ENCODE data around the gene SHKBP1.

SHKBP1 gene

GRCh38 chr19:40596608-40597328 lies 20.1 kb downstream of the SHKBP1 start:
- intact Hi-C loops (cut with DNase I): no loop called here
- peak in 2 of 42 donors; percentile 39 to 43 for DNase-seq

DNA sequence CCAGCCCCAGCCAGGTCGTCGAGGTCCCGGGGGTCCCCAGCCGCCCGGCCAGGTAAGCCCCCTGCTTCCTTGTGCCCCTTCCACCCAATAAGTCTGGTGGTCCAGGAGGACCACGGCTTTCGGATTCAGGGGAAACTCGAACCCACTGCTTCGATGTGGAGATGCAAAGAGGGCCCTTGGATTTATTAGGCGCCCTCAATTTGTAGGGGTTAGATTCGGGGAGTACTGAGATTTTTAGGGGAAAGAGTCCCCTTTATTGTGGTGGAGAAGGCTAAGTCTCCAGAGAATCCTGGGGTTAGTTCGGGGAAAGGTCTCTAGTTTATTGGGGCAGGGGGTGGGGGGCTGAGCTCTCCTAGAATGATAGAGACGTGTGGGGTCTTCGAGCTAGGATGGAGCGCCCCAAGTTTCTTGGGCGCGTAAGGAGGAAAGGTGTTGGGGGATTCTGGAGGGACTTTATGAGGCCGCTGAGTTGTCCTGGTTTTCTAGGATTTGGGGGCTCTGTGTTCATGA lies 20.7 kb downstream of the SHKBP1 start:
- DNase-seq: no peak
- intact Hi-C loops (cut with DNase I): no loop called here

DNA sequence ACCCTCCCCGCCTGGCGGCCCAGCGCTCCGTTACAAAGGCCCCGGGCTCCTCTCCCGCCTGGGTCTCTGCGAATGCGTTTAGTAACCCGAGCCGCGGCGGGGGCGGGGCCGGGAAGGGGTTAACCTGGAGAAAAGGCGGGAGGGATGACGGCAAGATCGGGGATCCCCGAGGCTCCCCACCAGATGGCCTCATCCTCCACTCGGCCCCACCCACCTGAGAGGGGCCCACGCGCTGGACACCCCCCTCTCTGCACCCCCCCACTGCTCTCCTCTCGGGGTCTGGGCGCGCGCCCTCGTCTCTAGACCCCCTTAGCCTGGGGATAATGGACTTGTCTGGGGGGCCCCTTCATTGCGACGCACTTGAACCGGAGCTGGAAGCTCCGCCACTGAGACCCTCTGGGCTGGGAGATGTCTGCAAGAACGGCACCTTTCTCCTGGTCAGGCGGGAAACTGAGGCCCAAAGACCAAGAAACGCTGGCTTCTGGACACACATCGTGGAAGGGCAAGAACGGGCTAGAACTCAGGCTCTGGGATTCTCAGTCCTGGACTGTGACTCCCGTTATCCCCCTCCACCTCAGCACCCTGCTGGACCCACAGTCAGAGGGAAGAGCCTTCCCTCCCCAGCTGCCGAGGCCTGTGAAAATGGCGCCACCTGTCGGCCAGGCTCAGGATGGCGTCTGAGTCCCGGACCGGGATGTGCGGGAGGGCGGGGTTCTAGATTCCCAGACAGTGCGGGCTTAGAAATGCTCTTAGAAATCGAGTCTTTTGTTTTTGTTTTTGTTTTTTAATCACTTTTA lies 21.6 kb downstream of the SHKBP1 start:
- intact Hi-C loops (cut with DNase I): loop anchor here (1.0 kb wide), 1 partner anchor 69 kb away; no protein-coding TSS in a partner anchor
- DNase-seq: peak; percentile 81 to 97 (median 91)

GRCh38 chr19:40598918-40599307 lies 22.2 kb downstream of the SHKBP1 start:
- intact Hi-C loops (cut with DNase I): loop anchor here (1.0 kb wide), 1 partner anchor 70 kb away; no protein-coding TSS in a partner anchor
- no peak for DNase-seq

GRCh38 chr19:40599331-40599901 lies 22.7 kb downstream of the SHKBP1 start:
- DNase-seq: no peak
- intact Hi-C loops (cut with DNase I): no loop called here

DNA sequence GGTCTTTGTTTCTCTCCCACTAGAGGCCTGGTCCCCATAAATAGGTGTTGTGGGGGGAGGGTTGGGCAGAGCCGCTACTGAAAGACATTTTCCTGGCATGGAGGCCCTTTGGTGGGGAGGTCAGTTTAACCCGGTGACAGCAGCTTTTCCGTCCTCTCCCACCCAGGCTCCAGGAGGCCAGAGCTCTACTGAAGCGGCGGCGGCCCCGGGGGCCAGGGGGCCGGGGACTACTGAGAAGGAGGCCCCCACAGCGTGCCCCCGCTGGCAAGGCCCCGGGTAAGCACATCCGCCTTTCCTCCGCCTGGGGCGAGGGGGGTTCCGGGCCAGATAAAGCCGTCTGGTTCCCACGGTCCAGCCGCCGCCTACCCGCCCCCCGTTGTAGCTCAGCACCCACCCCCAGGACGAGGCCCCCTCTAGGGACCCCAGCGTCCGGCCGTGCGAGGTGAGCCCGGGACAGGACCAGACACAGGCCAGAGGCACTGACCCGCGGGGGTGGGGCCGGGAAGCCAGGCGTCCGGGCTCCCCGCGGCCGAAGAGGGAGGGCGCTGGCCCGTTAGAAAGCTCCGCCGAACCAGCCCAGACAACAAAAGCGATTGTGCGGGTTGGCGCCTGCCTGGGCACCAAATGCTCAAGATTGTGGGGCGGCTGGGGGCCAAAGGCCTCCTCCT lies 23.4 kb downstream of the SHKBP1 start:
- intact Hi-C loops (cut with DNase I): no loop called here
- peak in 36 of 42 donors; percentile 37 to 85 (median 67) for DNase-seq

- intact Hi-C loops (cut with DNase I): no loop called here
Measured at GRCh38 chr19:40600570-40601133, 24.0 kb downstream of the SHKBP1 start.

GRCh38 chr19:40601134-40601974 lies 24.7 kb downstream of the SHKBP1 start, which contains the start of gene LTBP4:
TSS of gene LTBP4 (plus strand) at chr19:40601369. CDS start at chr19:40601388, 19 bp downstream.
- intact Hi-C loops (cut with DNase I): no loop called here
- peak in 15 of 42 donors; percentile 32 to 78 (median 54) for DNase-seq

More at GRCh38 chr19:40600570-40601133, 24.0 kb downstream of the SHKBP1 start:
- no peak for DNase-seq

DNA sequence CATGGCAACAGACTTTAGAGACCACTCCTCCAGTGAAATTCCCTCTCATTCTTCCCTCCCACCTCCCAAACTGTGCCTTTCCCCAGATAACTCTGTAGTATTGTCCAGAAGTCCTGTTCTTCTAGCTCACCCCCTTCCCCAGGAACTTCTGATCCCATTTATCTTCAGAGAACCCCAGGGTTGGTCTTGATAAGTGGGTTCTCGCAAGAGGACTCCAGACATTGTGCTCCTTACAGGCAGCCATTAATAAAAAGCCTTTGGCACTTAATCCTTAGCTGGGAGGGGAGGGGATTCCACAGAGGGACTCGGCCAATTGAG lies 26.4 kb downstream of the SHKBP1 start:
- DNase-seq: no peak
- intact Hi-C loops (cut with DNase I): no loop called here

GRCh38 chr19:40603389-40604170 lies 26.9 kb downstream of the SHKBP1 start:
- DNase-seq: peak; percentile 75 to 96 (median 90)
- intact Hi-C loops (cut with DNase I): no loop called here

DNA sequence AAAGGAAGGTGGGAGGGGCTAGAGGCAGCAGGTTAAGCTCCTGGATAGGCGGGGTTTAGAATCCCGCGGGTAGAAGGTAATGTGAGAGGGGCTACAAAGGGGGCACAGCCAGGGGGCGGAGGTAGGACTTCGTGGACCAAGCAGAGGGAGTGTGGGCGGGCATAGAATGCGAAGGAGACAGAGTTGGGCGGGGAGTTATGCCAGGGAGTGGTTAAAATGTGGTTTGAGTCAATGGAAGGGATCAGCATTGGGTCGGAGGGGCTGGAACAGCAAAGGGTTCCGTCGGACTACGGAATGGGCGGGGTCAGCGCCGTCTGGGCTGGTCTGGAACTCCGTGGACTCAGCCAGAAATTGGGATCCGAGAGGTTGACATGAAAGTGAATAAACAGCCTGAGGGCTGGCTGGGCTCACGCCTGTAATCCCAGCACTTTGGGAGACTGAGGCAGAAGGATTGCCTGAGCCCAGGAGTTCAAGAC lies 27.5 kb downstream of the SHKBP1 start:
- DNase-seq: no peak
- intact Hi-C loops (cut with DNase I): no loop called here

- intact Hi-C loops (cut with DNase I): no loop called here
Measured at GRCh38 chr19:40604647-40605215, 28.1 kb downstream of the SHKBP1 start.

GRCh38 chr19:40605216-40605971 lies 28.7 kb downstream of the SHKBP1 start:
- peak in 40 of 42 donors; percentile 39 to 86 (median 66) for DNase-seq
- intact Hi-C loops (cut with DNase I): no loop called here

More at GRCh38 chr19:40604647-40605215, 28.1 kb downstream of the SHKBP1 start:
- no peak for DNase-seq

- intact Hi-C loops (cut with DNase I): no loop called here
- no peak for DNase-seq
Measured at GRCh38 chr19:40607311-40608239, 30.9 kb downstream of the SHKBP1 start.

DNA sequence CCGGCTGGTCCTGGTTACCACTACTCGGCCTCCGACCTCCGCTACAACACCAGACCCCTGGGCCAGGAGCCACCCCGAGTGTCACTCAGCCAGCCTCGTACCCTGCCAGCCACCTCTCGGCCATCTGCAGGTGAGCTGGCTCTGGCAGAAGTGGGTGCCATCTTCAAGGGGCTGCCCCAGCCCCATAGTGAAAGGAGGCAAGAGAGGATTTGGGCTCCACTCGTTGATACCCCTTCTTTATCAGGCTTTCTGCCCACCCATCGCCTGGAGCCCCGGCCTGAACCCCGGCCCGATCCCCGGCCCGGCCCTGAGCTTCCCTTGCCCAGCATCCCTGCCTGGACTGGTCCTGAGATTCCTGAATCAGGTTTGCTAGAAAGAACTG lies 31.6 kb downstream of the SHKBP1 start:
- no peak for DNase-seq
- intact Hi-C loops (cut with DNase I): no loop called here

Data from head of caudate nucleus (tissue), 42 donors.